Activated T-cell treated with anti-CD3 and anti-CD28 coated beads, Interleukin-2, amount 50 U/mL, for 72 hours (primary cell): Measurements from ENCODE around the gene UNC5CL. TPM values are rescaled to one million over a fixed set of nuclear protein-coding genes. Genes with fewer than 3 reads are reported as not detected.

ENCODE experiments used
- ATAC-seq, 2 donors: fragments of 150-1000 bp; cut with Tn5 transposase; replicated peaks in 1 of 2; 2 replicates each; pipeline ENCODE4 v1.10.0; 2021; ENCODE audit warnings: moderate library complexity in 2 of 2, mild to moderate bottlenecking in 1 of 2
- DNase-seq, 2 donors: peaks; one replicate each; pipeline ENCODE4 v3.0.0; 2021 to 2022; ENCODE audit warnings: mixed read lengths in 1 of 2
- H3K27ac Mint-ChIP-seq: one replicate; pipeline ENCODE4 v1.8.0; 2022; ENCODE audit warnings: mild to moderate bottlenecking, moderate library complexity, mixed read lengths
- H3K27me3 Mint-ChIP-seq: one replicate; pipeline ENCODE4 v1.8.0; 2022; ENCODE audit warnings: low read depth, mixed read lengths
- H3K36me3 Mint-ChIP-seq, 2 donors: one replicate each; pipeline ENCODE4 v1.8.0; 2022; ENCODE audit warnings: mixed read lengths in 2 of 2, mild to moderate bottlenecking in 1 of 2; ENCODE audit not compliant: insufficient read depth in 2 of 2
- H3K4me1 Mint-ChIP-seq: one replicate; pipeline ENCODE4 v1.8.0; 2022; ENCODE audit warnings: low read depth, mixed read lengths
- H3K4me3 Mint-ChIP-seq, 2 donors: one replicate each; pipeline ENCODE4 v1.8.0; 2022; ENCODE audit warnings: mild to moderate bottlenecking in 2 of 2, mixed read lengths in 2 of 2, moderate library complexity in 2 of 2
- H3K9me3 Mint-ChIP-seq, 2 donors: one replicate each; pipeline ENCODE4 v1.8.0; 2022; ENCODE audit warnings: mixed read lengths in 2 of 2
- total RNA-seq, 2 donors: library from RNA; stranded (reverse); gene quantifications; one replicate each; pipeline ENCODE4 v1.2.3, GENCODE V29; 2022

Gene UNC5CL
- total RNA-seq, 2 donors from 2014 or later, result 4.0 to 5.5 TPM

DNA sequence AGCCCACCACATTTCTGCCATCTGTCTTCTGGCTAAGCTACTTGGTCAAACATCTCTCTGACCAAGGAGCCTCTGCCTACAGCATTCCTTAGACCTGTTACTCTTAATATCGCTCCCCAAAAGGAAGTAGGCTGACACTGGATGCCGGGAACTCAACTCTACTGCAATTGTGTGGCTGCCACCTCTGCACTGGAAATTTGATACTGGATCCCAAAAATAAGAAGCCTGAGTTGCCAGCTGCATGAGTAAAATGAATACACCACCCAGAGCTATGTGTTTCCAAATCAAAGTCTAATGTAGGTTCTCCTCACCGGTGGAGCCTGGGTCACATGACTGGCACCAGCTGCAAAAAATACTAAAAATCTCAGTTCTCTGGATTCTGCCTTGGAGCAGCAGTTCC, 36.9 kb downstream of the UNC5CL start:
- H3K36me3 Mint-ChIP-seq, result no peaks in the 10 kb centered on the region
- no peak overlapping the region for H3K27ac Mint-ChIP-seq
- ATAC-seq (no peak), DNase-seq (no peak)
- H3K9me3 Mint-ChIP-seq, result no peaks in the 10 kb centered on the region
- H3K27me3 Mint-ChIP-seq, result peaks cover 23% of the 10 kb centered on the region
- no peak overlapping the region for H3K4me3 Mint-ChIP-seq
- H3K4me1 Mint-ChIP-seq, result no peaks in the 10 kb centered on the region

DNA sequence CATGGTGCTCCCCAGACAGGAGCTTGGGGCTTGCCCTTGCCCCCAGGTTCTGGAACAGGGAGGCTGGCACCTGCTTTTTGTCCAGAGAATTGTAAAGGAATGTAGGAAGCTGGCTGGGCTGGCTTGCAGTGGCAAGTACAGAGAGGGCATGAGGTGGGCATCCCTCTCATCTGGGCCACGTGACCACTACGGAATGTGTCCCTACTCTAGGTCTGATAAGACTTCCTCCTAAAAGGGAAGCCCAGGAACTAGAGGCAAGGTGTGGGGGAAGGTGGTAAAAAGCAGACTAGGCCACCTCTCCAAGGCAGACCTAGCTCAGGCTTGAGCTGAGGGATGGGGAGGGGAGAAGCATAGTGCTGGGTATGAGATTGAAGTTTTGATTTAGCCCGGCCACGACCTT, 38.8 kb downstream of the UNC5CL start:
- no peaks in the 10 kb centered on the region for H3K36me3 Mint-ChIP-seq
- peaks cover 25% of the 10 kb centered on the region for H3K27me3 Mint-ChIP-seq
- no peaks in the 10 kb centered on the region for H3K4me1 Mint-ChIP-seq
- H3K9me3 Mint-ChIP-seq, result no peaks in the 10 kb centered on the region
- no peak overlapping the region for H3K4me3 Mint-ChIP-seq
- no peak overlapping the region for H3K27ac Mint-ChIP-seq
- DNase-seq (no peak), ATAC-seq (no peak)

DNA sequence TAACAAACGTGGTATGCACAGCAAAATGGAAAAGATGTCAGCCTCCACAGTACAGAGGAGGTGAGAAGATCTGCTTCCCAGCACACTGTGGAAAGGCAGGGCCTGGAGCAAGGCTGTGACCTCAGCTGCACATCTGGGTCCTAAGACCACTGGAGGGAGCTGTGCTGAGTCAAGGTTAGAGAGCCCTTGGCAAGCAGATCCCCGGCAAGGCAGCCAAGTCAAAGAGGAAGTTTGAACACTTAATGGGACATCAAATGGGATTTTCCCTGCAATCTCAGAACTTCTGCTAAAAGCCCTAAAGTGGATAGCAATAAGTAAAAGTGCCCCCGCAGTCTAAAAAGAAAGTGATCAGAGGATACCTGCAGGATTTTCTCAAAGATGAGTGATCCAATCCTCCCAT, 39.5 kb downstream of the UNC5CL start:
- H3K27me3 Mint-ChIP-seq, result peaks cover 18% of the 10 kb centered on the region
- no peaks in the 10 kb centered on the region for H3K4me1 Mint-ChIP-seq
- ATAC-seq (no peak), DNase-seq (peak; percentile 3 to 5)
- H3K27ac Mint-ChIP-seq, result no peak overlapping the region
- no peaks in the 10 kb centered on the region for H3K36me3 Mint-ChIP-seq
- no peaks in the 10 kb centered on the region for H3K9me3 Mint-ChIP-seq
- H3K4me3 Mint-ChIP-seq, result no peak overlapping the region

DNA sequence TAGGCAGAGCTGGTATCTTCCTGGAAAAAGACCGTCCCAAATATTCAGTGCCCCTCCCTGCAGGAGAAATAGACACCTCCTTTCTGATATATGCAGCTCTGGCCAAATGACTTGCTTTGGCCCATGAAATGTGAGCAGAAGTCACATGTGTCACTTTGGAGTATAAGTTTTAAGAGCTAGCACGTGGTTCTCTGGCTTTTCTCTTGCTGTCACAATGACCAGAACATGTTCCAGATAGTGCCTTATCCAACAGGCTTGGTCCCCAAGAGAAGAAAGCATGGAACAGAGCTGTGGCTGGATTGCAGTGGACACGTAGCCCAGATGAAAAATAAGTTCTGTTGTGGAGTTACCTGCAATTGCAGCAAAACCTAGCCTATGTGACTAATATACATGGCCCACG, 40.4 kb downstream of the UNC5CL start:
- Mint-ChIP-seq H3K27me3 (peaks cover 14% of the 10 kb centered on the region), H3K27ac (no peak overlapping the region), H3K4me3 (no peak overlapping the region), H3K9me3 (no peaks in the 10 kb centered on the region), H3K4me1 (no peaks in the 10 kb centered on the region), H3K36me3 (no peaks in the 10 kb centered on the region)
- DNase-seq, result no peak
- ATAC-seq, result no peak

DNA sequence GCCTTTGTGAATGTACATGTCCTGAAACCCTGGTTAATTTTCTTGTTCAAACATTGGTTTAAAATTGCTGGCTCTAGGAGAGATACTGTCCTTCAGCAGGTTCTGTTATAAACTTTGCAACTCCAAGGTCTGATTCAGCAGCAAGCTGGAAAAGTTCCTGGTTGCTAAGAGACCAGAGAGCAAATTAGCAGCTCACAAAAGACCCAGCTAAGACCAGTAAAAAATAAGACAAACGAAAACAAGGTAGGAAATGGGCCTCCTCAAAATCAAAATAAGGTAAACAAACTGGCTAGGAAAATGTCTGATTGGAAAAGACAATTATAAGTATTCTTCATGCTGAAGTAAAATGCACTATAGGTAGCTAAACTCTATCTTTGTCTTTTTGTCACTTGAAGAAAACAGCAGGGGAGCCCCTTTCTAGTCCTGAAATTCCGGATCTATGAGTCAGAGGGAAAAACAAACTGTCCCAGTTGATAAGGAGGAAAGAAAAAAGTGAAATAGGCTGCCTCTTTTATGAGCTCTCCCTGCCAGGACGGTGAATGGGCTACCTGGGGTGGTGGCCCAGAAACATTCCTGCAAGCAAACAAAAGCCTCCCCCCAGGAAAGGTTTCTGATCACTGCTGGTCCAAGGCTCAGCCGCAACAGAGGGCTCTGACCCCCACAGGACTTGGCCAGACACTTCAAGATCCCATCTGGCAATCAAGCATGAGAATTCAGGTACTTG, 41.6 kb downstream of the UNC5CL start:
- DNase-seq, result no peak
- peaks cover 5% of the 10 kb centered on the region for H3K27me3 Mint-ChIP-seq
- H3K36me3 Mint-ChIP-seq, result no peaks in the 10 kb centered on the region

DNA sequence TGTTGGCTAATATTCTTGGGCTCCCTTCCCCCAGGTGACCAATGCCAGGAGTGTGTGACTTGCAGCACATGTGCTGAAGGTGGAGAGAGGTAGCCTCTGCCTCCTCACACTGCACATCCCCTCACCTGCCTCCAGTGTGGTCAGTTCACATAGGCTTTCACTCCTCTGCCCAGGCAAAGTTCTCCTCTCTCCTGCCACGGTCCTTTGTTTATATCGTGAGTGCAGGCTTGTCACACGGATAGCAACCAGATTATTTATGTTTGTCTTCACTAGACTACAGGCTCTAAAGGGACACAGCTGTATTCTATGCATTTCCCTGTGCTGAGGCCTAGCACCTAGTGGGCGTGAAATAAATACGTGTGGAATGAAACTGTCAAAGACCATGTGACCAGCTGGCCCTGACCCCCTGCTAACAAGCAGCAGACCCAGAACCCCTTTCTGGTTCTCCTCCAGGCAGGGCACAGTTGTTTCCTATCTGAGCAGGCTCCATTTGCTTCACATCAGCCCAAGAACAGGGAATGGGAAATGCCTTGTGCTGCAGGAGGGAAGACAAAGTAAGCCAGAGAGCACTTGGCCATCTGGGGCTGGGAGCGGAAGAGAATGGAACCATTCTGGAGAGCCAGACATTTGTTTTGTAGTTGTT, 42.3 kb downstream of the UNC5CL start:
- peaks cover 5% of the 10 kb centered on the region for H3K27me3 Mint-ChIP-seq

More for the DNA sequence above, 41.6 kb downstream of the UNC5CL start:
- Mint-ChIP-seq H3K4me3 (no peak overlapping the region), H3K4me1 (no peaks in the 10 kb centered on the region), H3K27ac (no peak overlapping the region), H3K9me3 (no peaks in the 10 kb centered on the region)
- no peak for ATAC-seq

DNA sequence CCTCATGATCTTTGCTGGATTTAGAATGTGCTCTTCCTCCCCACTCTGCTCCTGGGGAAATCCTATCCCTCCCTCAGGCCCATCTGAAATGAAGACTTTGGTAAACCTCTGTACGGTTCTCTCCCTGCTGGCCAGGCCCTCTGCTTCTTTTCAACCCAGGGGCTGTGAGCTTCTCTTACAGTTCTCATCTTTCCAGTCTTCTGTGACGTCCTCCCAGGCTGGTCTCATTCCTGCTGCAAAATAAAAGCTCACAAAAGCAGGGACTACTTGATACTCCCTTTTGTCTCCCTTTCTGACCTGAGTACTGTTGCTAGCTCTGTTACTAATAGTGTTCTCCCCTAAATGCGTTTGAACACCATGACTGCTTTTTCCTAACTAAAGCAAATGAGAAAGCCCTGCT, 46.3 kb downstream of the UNC5CL start:
- no peak overlapping the region for H3K4me3 Mint-ChIP-seq
- no peak overlapping the region for H3K27ac Mint-ChIP-seq
- no peaks in the 10 kb centered on the region for H3K4me1 Mint-ChIP-seq
- no peaks in the 10 kb centered on the region for H3K9me3 Mint-ChIP-seq
- no peak for DNase-seq
- no peaks in the 10 kb centered on the region for H3K36me3 Mint-ChIP-seq
- peaks cover 13% of the 10 kb centered on the region for H3K27me3 Mint-ChIP-seq
- ATAC-seq, result no peak

More for the DNA sequence above, 42.3 kb downstream of the UNC5CL start:
- ATAC-seq (no peak), DNase-seq (no peak)
- H3K9me3 Mint-ChIP-seq, result no peaks in the 10 kb centered on the region
- H3K27ac Mint-ChIP-seq, result no peak overlapping the region
- H3K4me3 Mint-ChIP-seq, result no peak overlapping the region
- H3K36me3 Mint-ChIP-seq, result no peaks in the 10 kb centered on the region
- H3K4me1 Mint-ChIP-seq, result no peaks in the 10 kb centered on the region

DNA sequence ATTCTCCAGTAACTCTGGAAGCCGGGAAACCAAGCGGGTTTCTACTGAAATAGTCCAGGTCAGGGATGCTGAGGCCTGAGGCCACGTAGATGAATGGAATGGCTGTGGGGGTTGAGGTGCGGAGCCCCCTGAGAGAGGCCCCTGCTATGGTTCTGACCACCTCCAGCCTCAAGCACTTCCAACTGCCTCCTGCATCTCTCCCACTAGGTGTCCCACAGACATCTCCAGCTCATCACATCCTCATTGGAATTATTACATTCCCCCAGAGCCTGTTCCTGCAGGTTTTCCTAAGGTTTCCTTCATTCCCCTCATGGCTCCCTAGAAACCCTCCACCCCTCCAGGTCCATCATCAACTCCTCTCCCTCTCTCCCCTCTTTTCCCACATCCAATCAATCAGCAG, 48.7 kb downstream of the UNC5CL start:
- DNase-seq (no peak), ATAC-seq (no peak)

DNA sequence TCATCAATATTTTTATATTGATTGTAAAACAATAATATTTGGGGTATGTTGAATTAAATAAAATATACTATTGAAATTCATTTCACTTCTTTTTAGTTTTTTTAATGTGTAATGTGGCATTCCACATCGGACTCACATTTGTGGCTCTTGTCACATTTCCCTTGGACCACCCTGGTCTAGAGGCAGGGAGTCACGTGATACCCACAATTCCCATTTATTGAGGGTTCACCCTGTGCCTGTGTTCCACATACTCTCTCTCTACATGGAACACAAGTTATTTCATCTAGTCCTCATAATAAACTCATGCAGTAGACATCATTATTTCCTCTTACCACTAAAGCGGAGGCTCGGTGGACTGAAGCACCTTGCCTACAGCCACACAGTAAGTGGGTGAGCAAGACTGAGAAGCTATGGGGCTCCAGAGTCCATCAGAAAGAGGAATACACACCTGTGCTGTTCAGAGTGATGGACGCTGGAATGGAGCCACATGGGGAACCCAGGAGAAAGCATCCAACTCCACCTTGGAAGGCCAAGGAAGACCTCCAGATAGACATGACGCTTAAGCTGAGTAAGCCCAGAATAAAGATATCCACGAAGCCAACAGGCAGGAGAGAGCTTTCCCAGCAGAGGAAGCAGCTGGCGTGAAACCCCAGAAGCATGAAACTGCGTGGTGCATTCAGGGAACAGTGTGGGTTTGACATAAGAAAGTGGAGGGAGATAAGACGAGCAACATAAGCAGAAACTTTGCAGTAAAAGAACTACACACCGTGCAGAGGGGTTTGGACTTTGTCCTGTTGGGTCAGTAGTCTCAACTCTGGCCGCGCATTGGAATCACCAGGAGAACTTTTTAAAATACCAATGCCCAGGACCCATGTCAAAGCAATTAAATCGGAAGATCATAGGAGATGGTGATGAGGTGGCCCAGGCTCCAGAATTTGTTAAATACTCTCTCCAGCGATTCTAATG, 49.5 kb downstream of the UNC5CL start:
- peaks cover 8% of the 10 kb centered on the region for H3K27me3 Mint-ChIP-seq
- no peak overlapping the region for H3K27ac Mint-ChIP-seq
- H3K4me1 Mint-ChIP-seq, result no peaks in the 10 kb centered on the region

More for the DNA sequence above, 48.7 kb downstream of the UNC5CL start:
- no peaks in the 10 kb centered on the region for H3K9me3 Mint-ChIP-seq
- H3K4me1 Mint-ChIP-seq, result no peaks in the 10 kb centered on the region
- H3K4me3 Mint-ChIP-seq, result no peak overlapping the region
- H3K27me3 Mint-ChIP-seq, result peaks cover 8% of the 10 kb centered on the region
- no peaks in the 10 kb centered on the region for H3K36me3 Mint-ChIP-seq
- H3K27ac Mint-ChIP-seq, result no peak overlapping the region

DNA sequence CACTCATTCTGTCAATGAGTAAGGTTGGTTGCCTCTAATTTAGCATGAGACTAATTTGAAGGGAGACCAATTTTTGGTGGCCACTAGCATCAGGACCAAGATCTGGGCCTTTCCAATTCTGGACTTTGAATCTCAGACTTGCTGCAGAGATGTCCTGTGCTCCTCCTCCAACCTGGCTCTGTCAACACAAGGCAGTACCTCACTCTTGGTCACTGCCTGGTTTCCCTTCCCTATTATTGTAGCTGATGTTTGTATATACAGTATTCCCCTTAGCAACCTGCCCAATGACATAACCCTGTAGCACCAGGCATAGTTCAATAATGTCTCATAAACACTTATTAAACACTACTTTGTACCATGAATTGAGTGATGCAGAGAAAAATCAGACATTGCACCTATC, 50.4 kb downstream of the UNC5CL start:
- Mint-ChIP-seq H3K9me3 (no peaks in the 10 kb centered on the region), H3K36me3 (no peaks in the 10 kb centered on the region), H3K4me1 (no peaks in the 10 kb centered on the region), H3K4me3 (no peak overlapping the region), H3K27ac (no peak overlapping the region), H3K27me3 (peaks cover 15% of the 10 kb centered on the region)
- ATAC-seq (no peak), DNase-seq (no peak)

More for the DNA sequence above, 49.5 kb downstream of the UNC5CL start:
- Mint-ChIP-seq H3K9me3 (no peaks in the 10 kb centered on the region), H3K36me3 (no peaks in the 10 kb centered on the region), H3K4me3 (no peak overlapping the region)
- ATAC-seq (no peak), DNase-seq (no peak)

DNA sequence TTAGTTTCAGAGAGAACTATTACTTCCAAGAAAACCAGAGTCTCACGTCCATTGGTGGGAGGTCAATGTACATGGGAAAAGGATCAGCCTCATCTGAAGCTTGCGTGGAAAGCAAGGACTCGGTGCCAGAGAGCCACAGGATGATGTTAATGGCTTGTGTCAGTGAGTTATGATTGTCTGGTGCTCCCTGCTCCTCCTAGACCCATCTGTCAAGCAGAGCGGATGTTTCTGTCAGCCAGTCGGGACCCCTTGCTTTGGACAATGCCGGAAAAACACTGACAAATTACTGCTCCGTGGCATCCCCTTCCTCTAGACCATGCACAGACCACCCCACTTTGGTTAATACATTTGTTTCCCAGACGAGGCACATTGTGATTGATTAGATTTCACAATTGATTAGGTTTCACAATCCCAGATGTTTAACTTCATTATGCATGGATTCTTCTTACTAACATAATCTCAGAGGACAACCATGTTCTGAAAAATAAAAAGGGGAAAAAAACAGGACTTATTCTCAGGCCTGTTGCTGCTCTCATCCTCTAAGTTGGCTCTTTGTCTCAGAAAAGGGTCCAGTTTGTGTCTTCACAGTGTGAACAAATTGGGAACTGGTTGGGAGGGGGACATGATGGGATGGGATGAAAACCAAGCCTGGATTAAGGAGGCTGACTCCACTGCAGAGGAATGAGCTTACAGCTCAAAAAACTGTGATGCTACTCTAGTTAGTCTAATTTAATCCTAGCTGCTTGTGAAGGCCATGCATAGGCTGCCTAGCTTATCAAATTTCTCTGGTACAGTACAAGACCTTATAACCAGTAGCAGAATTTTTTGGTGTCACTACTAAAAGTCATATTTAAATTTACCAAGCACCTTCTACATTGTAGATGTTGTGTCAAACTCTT, 51.9 kb downstream of the UNC5CL start:
- peaks cover 29% of the 10 kb centered on the region for H3K27me3 Mint-ChIP-seq
- no peaks in the 10 kb centered on the region for H3K36me3 Mint-ChIP-seq
- ATAC-seq, result no peak
- no peak overlapping the region for H3K27ac Mint-ChIP-seq
- no peaks in the 10 kb centered on the region for H3K4me1 Mint-ChIP-seq
- H3K9me3 Mint-ChIP-seq, result no peaks in the 10 kb centered on the region
- no peak for DNase-seq
- no peak overlapping the region for H3K4me3 Mint-ChIP-seq

DNA sequence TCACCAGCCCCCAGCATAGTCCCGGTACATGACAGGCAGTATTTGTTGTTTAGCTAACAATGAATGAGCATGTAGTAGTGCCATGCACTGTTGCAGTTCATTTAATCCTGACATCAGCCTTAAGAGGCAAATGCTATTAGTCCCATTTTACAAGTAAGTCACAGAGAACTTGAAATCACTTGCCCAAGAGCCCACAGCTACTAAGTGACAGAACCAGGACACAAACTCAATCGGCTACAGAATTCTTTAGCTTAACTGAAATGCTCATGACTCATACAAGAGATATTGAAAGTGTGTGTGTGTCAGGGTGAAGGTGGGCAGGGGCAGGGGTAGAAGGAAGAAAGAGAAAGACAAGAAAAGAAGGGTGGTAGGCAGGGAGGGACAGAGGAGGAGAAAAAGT, 52.7 kb downstream of the UNC5CL start:
- Mint-ChIP-seq H3K4me1 (no peaks in the 10 kb centered on the region), H3K36me3 (no peaks in the 10 kb centered on the region), H3K9me3 (no peaks in the 10 kb centered on the region), H3K4me3 (no peak overlapping the region), H3K27ac (no peak overlapping the region), H3K27me3 (peaks cover 31% of the 10 kb centered on the region)
- no peak for DNase-seq
- ATAC-seq, result no peak
